Endometrium (tissue), 2 donors: Measurements from ENCODE around the gene SLTM.
"Not testable (repeated sequence)": the region's sequence is repeated elsewhere in the genome, so short reads cannot be mapped to it uniquely, and the experiment has no call there.

Source experiments
- FAIRE-seq: peaks from 2 replicates; lab custom pipeline; 2012; peaks lifted over from hg19 to GRCh38; lab: Jason Lieb, UNC
- donor health status: control.
- donor health status: control.

The SLTM gene

DNA sequence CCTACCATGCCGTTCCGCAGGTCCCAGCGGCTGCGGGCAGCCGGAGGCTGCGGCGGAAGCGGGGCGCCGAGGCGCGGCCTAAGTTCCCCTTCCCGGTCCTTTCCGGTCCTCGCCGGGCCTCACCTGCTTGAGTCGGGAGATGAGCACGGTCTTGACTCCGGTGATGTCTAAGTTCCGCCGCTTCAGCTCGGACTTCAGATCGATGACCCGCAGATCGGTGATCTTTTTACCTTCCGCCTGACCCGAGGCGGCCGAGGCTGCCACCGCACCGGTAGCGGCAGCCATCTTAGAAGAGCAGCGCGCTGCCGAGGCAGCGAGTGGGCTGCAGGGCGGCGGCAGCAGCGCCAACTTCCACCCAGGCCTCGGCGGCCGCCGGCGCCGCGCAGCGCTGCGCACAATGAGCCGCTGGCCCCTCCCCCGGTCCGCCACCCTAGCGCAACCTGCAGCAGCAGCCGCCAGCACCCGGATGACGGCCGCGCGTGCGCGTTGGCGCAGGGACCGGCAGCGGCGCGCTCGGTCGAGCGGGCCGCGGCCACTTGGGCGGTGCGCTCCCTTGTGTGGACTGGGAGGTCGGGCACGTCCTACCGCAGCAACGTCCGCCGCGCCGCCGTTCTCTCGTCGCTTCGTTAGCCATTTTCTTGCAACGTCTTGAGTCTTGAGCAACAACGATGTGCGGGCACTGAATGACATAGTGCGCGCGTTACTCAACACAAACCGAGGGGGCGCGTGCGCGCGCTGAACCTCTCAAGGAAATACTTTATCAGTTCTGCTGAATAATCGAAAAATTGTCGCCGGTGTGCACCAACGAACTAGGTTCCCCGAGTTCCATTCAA, at the start of gene SLTM:
Gene SLTM (minus strand): TSS at position 399 of the 833 bp plus-strand sequence. CDS start 114 bp downstream, at position 285.
- FAIRE-seq, result no peak

DNA sequence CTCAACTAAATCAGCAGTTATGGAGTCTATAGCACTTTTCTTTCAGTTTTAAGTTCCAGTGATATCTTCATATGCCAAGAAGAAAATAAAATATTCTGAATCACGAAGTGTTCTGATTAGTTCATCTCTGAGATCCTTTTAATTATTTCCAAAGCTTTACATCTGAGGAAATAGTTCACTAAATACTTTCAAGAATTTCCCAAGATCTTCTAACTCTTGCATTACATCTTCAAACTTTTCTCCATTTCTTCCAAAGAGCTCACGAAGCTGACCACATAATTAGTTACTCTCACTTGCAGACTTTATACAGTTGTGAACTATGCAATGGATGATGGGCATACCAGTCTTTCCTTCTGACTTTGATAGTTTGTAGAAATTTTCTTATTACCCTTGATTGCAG, 49.8 kb upstream of the SLTM start:
- FAIRE-seq, result no peak

GRCh38 chr15:58981808-58982475, 48.5 kb upstream of the SLTM start:
- no peak for FAIRE-seq

DNA sequence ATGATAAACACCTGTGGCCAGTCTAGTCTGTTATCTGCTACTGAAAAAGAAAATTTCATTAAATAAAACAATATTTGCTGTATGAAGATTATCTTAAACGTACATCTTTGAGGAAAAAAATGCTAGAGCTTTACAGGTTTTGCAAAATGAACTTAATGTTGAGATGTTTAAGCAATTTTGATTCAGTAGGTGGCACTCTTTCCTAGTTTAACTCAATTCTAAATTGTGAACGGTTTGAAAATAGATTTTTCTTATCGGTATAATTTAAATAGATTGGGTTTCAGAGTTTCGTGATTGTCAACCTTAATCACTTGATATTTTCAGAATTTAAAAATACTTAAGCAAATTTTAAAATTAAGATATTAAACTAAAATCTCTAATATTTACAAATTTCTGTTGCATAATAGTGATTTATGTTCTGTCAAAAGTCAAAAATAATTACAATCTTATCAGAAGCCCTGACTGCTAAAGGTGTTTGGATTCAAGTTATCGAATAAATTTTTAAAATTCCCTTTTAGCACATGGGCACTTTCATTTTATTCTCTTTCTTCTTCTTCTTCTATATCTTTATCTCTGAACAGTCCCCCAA, 47.0 kb upstream of the SLTM start:
- peak; percentile 97 for FAIRE-seq

DNA sequence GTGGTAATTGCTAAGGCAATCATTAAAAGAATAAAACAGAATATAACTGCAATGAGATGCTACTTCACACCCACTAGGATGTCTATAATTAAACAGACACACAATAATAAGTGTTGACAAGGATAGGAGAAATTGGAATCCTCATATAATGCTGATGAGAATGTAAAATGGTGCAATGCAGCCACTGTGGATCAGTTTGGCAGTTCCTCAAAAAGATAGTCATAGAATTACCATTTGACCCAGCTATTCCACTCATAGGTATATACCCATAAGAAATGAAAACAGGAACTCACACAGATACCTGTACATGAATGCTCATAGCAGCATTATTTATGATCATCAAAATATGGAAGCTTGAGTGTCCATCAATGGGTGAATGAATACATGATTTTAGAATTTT, 44.4 kb upstream of the SLTM start:
- no peak for FAIRE-seq

- no peak for FAIRE-seq
These were observed 34.0 kb upstream of the SLTM start for GRCh38 chr15:58967479-58967878.

- FAIRE-seq, result no peak
These were observed 33.2 kb upstream of the SLTM start for GRCh38 chr15:58966698-58967097.

- FAIRE-seq, result no peak
These were observed 29.4 kb upstream of the SLTM start for GRCh38 chr15:58962662-58963565.

- no peak for FAIRE-seq
These were observed 28.7 kb upstream of the SLTM start for GRCh38 chr15:58962136-58962535.

- FAIRE-seq, result no peak
These were observed 25.3 kb upstream of the SLTM start for GRCh38 chr15:58958811-58959210.

GRCh38 chr15:58957101-58957973, 23.9 kb upstream of the SLTM start:
- no peak for FAIRE-seq

DNA sequence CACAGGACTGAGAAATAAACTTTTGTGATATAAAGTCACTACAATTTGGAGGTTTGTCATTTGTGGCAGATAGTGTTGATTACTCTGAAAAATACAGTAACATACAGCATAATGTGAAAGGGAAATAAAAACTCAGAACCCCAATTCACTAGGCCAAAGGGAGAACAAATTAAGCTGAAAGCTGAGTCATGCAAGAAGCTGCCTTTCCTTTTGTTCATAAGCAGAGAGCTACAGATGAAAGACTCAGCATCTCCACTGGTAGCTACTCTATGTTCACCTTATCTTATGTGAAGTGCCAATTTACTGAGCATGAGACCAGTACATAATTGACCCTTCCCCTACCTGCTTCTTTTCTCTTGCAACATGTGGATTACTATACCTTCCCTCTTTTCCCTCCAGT, 19.3 kb upstream of the SLTM start:
- no peak for FAIRE-seq

DNA sequence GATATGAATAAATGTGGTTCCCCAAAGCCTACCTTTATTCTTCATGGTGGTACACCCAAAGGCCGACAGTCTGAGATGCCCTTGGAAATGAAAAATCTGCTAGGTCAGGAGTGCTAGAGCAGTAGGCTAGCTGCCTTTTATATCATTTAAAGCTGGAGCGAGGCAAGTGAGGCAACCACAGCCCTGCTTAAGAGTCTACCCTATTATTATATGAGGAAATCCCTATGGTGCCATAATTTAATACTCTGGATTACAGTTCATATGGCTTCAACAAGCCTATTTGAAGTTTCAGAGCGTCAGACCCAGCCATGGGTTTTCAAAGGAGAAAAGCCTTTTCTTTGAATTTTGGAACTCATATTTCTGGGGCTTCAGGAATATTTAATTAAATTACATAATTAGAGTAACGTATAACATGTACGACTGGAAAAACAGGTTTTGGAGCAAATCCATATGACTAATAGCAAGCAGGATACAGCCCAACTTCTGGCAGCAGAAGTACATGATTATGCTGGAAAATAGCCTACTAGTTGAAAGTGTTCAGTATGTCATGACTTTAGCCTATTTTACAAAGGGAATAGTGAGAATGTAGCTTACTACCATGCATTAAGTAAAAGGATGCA, 18.0 kb upstream of the SLTM start:
- FAIRE-seq, result no peak

DNA sequence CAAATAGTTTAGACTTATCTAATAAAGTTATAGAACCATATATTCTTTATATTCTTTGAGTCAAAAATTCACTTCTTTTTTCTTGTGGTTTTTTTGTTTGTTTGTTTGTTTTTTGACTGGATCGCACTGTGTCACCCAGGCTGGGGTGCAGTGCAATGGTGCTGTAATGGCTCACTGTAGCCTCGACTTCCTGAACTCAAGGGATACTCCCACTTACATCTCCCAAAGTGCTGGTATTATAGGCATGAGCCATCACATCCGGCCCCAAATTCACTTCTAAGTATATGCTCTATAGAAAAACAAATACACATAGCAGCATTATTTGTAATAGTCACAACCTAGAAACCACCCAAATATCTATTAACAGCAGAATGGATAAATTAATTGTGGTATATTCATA, 13.7 kb upstream of the SLTM start:
- FAIRE-seq, result no peak

DNA sequence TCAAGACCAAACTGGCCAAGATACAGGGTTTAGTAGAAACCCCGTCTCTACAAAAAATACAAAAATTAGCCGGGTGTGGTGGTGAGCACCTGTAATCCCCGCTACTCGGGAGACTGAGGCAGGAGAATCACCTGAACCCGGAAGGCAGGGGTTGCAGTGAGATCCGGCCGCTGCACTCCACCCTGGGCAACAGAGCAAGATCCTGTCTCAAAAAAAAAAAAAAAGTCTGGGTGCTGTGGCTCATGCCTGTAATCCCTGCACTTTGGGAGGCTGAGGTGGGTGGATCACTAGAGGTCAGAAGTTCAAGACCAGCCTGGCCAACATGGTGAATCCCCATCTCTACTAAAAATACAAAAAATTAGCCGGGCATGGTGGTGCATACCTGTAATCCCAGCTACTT, 1.5 kb upstream of the SLTM start:
- not testable (repeated sequence) for FAIRE-seq

- FAIRE-seq, result no peak
These were observed 1.0 kb upstream of the SLTM start for GRCh38 chr15:58934521-58934920.

DNA sequence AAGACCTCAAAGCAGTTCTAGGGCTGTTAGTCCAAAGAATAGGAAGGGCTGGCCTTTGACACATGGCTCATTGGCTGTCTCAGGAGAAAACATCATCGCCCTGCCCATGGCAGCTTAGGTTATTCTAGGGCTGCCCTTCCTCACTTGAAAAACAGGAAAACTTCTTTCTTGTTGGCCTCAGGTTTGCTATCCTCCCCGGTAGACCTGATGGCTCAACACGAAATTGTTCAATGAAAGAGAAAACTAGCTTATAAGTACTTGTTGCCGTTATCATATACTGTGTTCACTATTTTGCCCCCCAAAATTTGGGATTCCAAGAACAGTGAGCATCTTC, 602 bp upstream of the SLTM start:
- FAIRE-seq, result no peak

GRCh38 chr15:58932710-58933280, 684 bp downstream of the SLTM start:
- FAIRE-seq, result no peak

DNA sequence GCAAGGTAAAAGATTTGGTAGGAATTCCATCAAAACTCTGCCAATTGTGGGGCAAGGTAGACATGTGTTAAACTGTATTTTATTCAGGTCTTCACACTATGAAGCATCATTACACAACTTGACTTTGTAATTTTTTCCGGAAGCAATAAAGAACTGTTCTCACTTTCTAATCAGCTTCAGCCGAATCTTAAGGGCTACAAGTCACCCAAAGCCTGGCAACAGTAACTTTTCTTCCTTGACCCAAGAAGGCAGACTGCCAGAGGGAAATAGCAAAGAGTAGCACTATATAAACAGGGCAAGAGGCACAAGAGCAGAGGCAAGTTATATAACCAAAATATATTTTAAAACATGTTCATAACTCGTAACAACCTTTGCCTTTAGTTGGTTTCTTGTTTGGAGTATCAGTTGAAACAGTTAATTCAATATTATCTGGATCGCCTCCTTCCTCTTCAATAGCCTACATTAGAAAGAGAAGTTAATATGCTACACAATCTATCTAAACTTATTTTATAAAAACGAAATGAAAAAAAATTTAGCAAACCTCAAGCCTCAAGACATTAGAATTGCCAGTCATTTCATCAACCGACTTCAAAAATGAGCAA, 1.4 kb downstream of the SLTM start:
- FAIRE-seq, result no peak

GRCh38 chr15:58929891-58930416, 3.5 kb downstream of the SLTM start:
- no peak for FAIRE-seq
